Retinal pigment epithelial cell (primary cell): ENCODE data around the gene COL27A1.

Source experiments
- DNase-seq: peaks from one replicate; pipeline ENCODE4 v3.0.0-alpha.2; 2010; ENCODE audit warnings: low read depth
- H3K4me3 ChIP-seq: 2 replicates; pipeline ENCODE4 v1.5.1; 2011; ENCODE audit warnings: mild to moderate bottlenecking, low read length, control low read depth, moderate library complexity
- TF ChIP-seq, protein P1 (sequence below): conservative IDR thresholded peaks from 2 replicates; pipeline ENCODE4 v1.5.1; 2011; ENCODE audit warnings: low read depth, low read length, control low read depth, inconsistent platforms

COL27A1 gene

DNA sequence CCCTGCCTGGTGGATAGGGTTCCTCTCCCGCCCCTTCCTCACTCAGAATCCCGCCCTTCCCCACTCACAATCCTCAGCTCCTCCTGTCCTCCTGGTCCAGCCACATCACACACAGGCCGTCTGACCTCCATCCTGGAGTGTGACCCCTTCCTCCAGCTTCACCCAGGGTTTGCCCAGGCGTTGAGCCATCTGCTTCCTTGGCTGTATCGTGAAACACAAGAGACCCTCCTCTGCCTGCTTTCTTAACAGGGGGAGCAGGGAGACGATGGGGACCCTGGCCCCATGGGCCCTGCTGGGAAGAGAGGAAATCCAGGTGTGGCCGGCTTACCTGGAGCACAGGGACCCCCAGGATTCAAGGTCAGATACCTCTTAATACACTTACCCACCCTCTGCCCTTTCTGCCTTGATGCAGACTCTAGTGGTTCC lies 135.2 kb downstream of the COL27A1 start:
- DNase-seq: no peak
- TF ChIP-seq, protein P1, sequence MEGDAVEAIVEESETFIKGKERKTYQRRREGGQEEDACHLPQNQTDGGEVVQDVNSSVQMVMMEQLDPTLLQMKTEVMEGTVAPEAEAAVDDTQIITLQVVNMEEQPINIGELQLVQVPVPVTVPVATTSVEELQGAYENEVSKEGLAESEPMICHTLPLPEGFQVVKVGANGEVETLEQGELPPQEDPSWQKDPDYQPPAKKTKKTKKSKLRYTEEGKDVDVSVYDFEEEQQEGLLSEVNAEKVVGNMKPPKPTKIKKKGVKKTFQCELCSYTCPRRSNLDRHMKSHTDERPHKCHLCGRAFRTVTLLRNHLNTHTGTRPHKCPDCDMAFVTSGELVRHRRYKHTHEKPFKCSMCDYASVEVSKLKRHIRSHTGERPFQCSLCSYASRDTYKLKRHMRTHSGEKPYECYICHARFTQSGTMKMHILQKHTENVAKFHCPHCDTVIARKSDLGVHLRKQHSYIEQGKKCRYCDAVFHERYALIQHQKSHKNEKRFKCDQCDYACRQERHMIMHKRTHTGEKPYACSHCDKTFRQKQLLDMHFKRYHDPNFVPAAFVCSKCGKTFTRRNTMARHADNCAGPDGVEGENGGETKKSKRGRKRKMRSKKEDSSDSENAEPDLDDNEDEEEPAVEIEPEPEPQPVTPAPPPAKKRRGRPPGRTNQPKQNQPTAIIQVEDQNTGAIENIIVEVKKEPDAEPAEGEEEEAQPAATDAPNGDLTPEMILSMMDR: no peak
- H3K4me3 ChIP-seq: no peak overlapping the region

DNA sequence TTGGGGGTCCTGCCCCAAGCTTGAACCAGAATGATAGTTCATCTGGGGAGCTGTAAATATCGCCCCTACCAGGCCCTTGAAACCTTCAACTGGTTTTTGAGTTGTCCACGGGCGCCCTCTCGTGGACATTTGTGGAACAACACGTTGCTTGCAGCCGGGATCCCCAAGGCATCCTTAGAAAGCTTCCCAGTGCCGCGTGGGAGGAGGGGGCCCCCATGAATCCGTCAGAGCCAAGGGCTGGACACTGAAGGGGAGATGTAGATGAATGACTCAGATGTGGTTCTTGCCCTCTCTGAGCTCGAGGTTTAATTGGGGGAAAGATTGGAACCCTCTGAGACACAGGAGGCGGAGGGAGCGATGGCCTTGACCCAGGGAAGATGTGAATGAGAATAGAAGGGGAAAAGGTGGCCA lies 135.7 kb downstream of the COL27A1 start:
- no peak overlapping the region for H3K4me3 ChIP-seq
- DNase-seq: no peak
- TF ChIP-seq, protein P1: peak; percentile 79

DNA sequence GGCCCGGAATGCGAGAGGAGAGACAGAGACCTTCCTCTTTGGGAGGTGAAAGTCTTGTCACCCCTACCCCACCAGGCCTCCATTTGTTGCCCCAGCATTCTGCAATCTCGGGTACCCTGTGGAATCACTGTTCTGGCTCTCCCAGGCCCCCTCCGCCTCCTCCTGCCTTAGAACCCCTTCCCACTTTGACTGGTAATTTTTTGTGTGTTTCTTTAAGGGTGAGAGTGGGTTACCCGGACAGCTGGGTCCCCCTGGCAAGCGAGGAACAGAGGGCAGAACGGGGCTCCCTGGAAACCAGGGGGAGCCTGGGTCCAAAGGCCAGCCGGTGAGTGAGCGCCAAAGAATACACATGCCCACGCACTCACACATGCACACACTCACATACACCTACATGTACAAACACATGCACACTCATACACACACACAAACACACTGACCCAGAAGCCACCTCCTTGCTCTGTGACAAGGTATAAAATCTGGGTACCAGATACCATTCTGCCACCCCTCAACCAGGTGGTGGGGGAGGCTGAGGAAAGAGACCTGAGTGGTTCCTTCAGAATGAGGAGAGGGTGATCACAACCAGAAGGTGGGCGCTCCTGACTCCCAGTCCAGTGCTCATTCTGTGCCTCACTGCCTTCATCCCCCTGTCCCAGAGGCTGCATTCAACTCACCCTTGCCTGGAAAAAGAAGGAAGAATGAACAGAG lies 136.7 kb downstream of the COL27A1 start:
- no peak overlapping the region for H3K4me3 ChIP-seq
- TF ChIP-seq, protein P1: no peak
- no peak for DNase-seq

DNA sequence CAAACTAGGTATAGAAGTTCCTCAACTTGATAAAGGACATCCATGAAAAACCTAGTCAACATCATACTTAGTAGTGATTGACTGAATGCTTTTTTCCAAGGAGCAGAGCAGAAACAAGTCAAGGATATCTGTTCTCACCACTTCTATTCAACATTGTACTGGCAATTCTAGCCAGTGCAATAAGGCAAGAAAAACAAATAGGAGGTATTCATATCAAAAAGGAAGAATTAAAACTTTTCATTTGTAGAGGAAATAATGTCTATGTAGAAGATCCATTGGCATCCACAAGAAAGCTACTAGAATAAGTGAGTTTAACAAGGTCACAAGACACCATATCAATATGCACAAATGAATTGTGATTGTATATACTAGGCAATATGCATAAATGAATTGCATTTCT lies 139.3 kb downstream of the COL27A1 start:
- DNase-seq: no peak
- TF ChIP-seq, protein P1: no peak
- no peak overlapping the region for H3K4me3 ChIP-seq

DNA sequence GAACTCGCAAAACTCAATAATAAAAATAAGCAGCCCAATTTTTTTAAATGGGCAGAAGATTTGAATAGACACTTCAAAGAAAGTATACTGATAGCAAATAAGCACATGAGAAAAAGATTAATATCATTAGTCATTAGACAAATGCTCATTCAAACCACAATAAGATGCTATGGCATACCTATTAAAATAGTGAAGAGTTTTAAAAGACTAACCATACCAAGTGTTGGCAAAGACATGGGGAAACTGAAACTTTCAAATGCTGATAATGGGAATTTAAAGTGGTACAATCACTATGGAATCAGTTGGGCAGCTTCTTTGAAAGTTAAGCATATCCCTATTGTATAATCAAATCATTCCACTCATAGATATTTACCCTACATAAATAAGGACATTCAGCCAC lies 141.0 kb downstream of the COL27A1 start:
- no peak overlapping the region for H3K4me3 ChIP-seq
- DNase-seq: no peak
- TF ChIP-seq, protein P1: no peak

DNA sequence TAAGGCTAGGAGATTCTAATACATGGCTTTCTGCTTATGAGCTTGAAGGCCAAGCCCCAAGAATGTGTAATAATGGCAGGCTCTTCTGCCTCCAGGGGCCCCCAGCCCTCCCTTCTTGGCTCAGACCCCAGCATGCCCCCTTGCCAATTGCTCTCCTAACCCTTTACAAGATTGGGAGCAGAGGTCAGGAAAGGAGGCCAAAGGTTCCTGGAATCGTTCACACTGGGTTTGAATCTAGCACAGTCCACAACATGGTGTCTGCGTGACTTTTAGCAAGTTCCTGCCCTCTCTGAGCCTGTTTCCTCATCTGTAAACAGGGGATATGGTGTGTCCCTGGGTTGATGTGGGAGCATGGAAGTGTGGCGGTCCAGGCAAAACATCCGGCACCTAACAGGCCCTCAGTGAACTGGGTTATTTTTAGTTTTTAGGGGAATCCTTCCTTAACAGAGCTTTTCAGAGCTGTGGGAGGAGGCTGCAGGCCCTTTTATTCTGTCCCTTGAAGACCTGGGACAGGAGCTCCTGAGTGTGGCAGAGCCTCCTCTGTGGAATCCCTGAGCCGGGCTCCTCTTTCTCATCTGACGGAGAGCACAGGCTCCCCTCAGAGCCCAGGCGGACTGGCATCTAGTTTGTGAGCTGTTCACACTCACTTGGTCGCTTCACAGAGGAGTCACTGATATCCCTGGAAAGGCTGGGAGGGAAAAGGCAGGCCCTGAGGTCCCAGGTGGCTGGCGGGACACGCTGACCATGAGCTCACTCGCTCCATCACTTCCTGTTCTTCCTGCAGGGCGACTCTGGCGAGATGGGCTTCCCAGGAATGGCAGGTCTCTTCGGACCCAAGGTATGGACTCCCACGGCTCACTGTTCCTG lies 144.2 kb downstream of the COL27A1 start:
- H3K4me3 ChIP-seq: no peak overlapping the region
- DNase-seq: no peak
- TF ChIP-seq, protein P1: no peak
